HEK293 (cell line): Measurements from ENCODE around the gene MARK3.

ENCODE experiments used
- GLI4 ChIP-seq: fragments of 450-650 bp; formaldehyde crosslinking; IDR thresholded peaks from 2 replicates; pipeline ENCODE4 v1.5.1; 2016; ENCODE audit warnings: missing biosample characterization, missing genetic modification characterization
- OSR2 ChIP-seq: fragments of 450-650 bp; formaldehyde crosslinking; IDR thresholded peaks from 2 replicates; pipeline ENCODE4 v1.5.1; 2016; ENCODE audit warnings: missing biosample characterization, missing genetic modification characterization
- SP7 ChIP-seq: fragments of 450-650 bp; formaldehyde crosslinking; IDR thresholded peaks from 2 replicates; pipeline ENCODE4 v1.5.1; 2016; ENCODE audit warnings: missing biosample characterization, missing genetic modification characterization
- WT1 ChIP-seq: fragments of 450-650 bp; formaldehyde crosslinking; IDR thresholded peaks from 2 replicates; pipeline ENCODE4 v1.5.1; 2016; ENCODE audit warnings: missing biosample characterization, missing genetic modification characterization
- ZBTB20 ChIP-seq: fragments of 450-650 bp; formaldehyde crosslinking; IDR thresholded peaks from 2 replicates; pipeline ENCODE4 v1.5.1; 2016; ENCODE audit warnings: missing biosample characterization, missing genetic modification characterization
- ZFHX2 ChIP-seq: fragments of 450-650 bp; formaldehyde crosslinking; conservative IDR thresholded peaks from 2 replicates; pipeline ENCODE4 v1.5.1; 2016; ENCODE audit warnings: missing biosample characterization, missing genetic modification characterization
- ZNF138 ChIP-seq: fragments of 450-650 bp; formaldehyde crosslinking; IDR thresholded peaks from 2 replicates; pipeline ENCODE4 v1.5.1; 2016; ENCODE audit warnings: missing biosample characterization, missing genetic modification characterization, borderline replicate concordance
- ZNF18 ChIP-seq: fragments of 450-650 bp; formaldehyde crosslinking; IDR thresholded peaks from 2 replicates; pipeline ENCODE4 v1.5.1; 2016; ENCODE audit warnings: missing biosample characterization, missing genetic modification characterization
- ZNF184 ChIP-seq: fragments of 450-650 bp; IDR thresholded peaks from 2 replicates; pipeline ENCODE4 v1.5.1; 2018; ENCODE audit warnings: missing biosample characterization, mild to moderate bottlenecking, missing genetic modification characterization
- ZNF202 ChIP-seq: fragments of 450-650 bp; formaldehyde crosslinking; IDR thresholded peaks from 2 replicates; pipeline ENCODE4 v1.5.1; 2016; ENCODE audit warnings: missing biosample characterization, missing genetic modification characterization, borderline replicate concordance
- ZNF548 ChIP-seq: fragments of 450-650 bp; formaldehyde crosslinking; IDR thresholded peaks from 2 replicates; pipeline ENCODE4 v1.5.1; 2016; ENCODE audit warnings: missing biosample characterization, missing genetic modification characterization
- ZNF555 ChIP-seq: fragments of 450-650 bp; formaldehyde crosslinking; conservative IDR thresholded peaks from 2 replicates; pipeline ENCODE4 v1.5.1; 2017; ENCODE audit warnings: missing biosample characterization, mild to moderate bottlenecking, missing genetic modification characterization, inconsistent platforms
- ZNF664 ChIP-seq: fragments of 450-650 bp; formaldehyde crosslinking; IDR thresholded peaks from 2 replicates; pipeline ENCODE4 v1.5.1; 2016; ENCODE audit warnings: missing biosample characterization, missing genetic modification characterization
- TF ChIP-seq, protein P1 (sequence below): fragments of 450-650 bp; formaldehyde crosslinking; IDR thresholded peaks from 2 replicates; pipeline ENCODE4 v1.5.1; 2017; ENCODE audit warnings: missing biosample characterization, missing genetic modification characterization
- TF ChIP-seq, protein P2 (sequence below): fragments of 450-650 bp; formaldehyde crosslinking; IDR thresholded peaks from 2 replicates; pipeline ENCODE4 v1.5.1; 2017; ENCODE audit warnings: missing biosample characterization, missing genetic modification characterization
- TF ChIP-seq, protein P3 (sequence below): fragments of 450-650 bp; formaldehyde crosslinking; IDR thresholded peaks from 2 replicates; pipeline ENCODE4 v1.5.1; 2016; ENCODE audit warnings: missing biosample characterization, missing genetic modification characterization, borderline replicate concordance
- TF ChIP-seq, protein P4 (sequence below): fragments of 450-650 bp; formaldehyde crosslinking; IDR thresholded peaks from 2 replicates; pipeline ENCODE4 v1.5.1; 2016; ENCODE audit warnings: missing biosample characterization, missing genetic modification characterization

The MARK3 gene

GRCh38 chr14:103544388-103545218 is 159.4 kb downstream of the MARK3 start (continued):
- TF ChIP-seq, protein P1, sequence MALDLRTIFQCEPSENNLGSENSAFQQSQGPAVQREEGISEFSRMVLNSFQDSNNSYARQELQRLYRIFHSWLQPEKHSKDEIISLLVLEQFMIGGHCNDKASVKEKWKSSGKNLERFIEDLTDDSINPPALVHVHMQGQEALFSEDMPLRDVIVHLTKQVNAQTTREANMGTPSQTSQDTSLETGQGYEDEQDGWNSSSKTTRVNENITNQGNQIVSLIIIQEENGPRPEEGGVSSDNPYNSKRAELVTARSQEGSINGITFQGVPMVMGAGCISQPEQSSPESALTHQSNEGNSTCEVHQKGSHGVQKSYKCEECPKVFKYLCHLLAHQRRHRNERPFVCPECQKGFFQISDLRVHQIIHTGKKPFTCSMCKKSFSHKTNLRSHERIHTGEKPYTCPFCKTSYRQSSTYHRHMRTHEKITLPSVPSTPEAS, result peak; percentile 56; the same call in 1 of the 2 replicates
- TF ChIP-seq ZNF555 (tag by site-specific recombination), result no peak
- TF ChIP-seq GLI4 (tag by site-specific recombination), result no peak
- TF ChIP-seq, protein P2, sequence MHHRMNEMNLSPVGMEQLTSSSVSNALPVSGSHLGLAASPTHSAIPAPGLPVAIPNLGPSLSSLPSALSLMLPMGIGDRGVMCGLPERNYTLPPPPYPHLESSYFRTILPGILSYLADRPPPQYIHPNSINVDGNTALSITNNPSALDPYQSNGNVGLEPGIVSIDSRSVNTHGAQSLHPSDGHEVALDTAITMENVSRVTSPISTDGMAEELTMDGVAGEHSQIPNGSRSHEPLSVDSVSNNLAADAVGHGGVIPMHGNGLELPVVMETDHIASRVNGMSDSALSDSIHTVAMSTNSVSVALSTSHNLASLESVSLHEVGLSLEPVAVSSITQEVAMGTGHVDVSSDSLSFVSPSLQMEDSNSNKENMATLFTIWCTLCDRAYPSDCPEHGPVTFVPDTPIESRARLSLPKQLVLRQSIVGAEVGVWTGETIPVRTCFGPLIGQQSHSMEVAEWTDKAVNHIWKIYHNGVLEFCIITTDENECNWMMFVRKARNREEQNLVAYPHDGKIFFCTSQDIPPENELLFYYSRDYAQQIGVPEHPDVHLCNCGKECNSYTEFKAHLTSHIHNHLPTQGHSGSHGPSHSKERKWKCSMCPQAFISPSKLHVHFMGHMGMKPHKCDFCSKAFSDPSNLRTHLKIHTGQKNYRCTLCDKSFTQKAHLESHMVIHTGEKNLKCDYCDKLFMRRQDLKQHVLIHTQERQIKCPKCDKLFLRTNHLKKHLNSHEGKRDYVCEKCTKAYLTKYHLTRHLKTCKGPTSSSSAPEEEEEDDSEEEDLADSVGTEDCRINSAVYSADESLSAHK (tag by site-specific recombination), result no peak
- TF ChIP-seq ZBTB20, result peak; percentile 24; the same call in 1 of the 2 replicates
- peak; percentile 3; the same call in 1 of the 2 replicates for TF ChIP-seq ZFHX2 (tag by site-specific recombination)
- no peak for TF ChIP-seq ZNF202 (tag by site-specific recombination)
- TF ChIP-seq ZNF138 (tag by site-specific recombination), result no peak
- TF ChIP-seq OSR2 (tag by site-specific recombination), result no peak
- no peak for TF ChIP-seq ZNF548 (tag by site-specific recombination)
- TF ChIP-seq SP7 (tag by site-specific recombination), result no peak
- TF ChIP-seq, protein P3, sequence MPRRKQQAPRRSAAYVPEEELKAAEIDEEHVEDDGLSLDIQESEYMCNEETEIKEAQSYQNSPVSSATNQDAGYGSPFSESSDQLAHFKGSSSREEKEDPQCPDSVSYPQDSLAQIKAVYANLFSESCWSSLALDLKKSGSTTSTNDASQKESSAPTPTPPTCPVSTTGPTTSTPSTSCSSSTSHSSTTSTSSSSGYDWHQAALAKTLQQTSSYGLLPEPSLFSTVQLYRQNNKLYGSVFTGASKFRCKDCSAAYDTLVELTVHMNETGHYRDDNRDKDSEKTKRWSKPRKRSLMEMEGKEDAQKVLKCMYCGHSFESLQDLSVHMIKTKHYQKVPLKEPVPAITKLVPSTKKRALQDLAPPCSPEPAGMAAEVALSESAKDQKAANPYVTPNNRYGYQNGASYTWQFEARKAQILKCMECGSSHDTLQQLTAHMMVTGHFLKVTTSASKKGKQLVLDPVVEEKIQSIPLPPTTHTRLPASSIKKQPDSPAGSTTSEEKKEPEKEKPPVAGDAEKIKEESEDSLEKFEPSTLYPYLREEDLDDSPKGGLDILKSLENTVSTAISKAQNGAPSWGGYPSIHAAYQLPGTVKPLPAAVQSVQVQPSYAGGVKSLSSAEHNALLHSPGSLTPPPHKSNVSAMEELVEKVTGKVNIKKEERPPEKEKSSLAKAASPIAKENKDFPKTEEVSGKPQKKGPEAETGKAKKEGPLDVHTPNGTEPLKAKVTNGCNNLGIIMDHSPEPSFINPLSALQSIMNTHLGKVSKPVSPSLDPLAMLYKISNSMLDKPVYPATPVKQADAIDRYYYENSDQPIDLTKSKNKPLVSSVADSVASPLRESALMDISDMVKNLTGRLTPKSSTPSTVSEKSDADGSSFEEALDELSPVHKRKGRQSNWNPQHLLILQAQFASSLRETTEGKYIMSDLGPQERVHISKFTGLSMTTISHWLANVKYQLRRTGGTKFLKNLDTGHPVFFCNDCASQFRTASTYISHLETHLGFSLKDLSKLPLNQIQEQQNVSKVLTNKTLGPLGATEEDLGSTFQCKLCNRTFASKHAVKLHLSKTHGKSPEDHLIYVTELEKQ (tag by site-specific recombination), result no peak
- no peak for TF ChIP-seq WT1
- no peak for TF ChIP-seq ZNF664 (tag by site-specific recombination)
- TF ChIP-seq, protein P4, sequence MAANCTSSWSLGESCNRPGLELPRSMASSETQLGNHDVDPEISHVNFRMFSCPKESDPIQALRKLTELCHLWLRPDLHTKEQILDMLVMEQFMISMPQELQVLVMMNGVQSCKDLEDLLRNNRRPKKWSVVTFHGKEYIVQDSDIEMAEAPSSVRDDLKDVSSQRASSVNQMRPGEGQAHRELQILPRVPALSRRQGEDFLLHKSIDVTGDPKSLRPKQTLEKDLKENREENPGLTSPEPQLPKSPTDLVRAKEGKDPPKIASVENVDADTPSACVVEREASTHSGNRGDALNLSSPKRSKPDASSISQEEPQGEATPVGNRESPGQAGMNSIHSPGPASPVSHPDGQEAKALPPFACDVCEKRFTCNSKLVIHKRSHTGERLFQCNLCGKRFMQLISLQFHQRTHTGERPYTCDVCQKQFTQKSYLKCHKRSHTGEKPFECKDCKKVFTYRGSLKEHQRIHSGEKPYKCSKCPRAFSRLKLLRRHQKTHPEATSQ, result no peak
- TF ChIP-seq ZNF18 (tag by site-specific recombination), result peak; percentile 52; the same call in 1 of the 2 replicates
- no peak for TF ChIP-seq ZNF184 (tag by site-specific recombination)
